NCI-H526 (cell line): Measurements from ENCODE around the gene SLC22A12.

Experiments
- DNase-seq, 2 experiments: peaks; one replicate each; lab custom pipeline; 2025; lab: John Stamatoyannopoulos, UW

SLC22A12 gene

GRCh38 chr11:64562723-64563351 lies 28.2 kb upstream of the SLC22A12 start:
- DNase-seq: no peak

- DNase-seq: no peak
Measured at GRCh38 chr11:64563966-64564365, 27.1 kb upstream of the SLC22A12 start.

- no peak for DNase-seq
Measured at GRCh38 chr11:64564419-64564818, 26.6 kb upstream of the SLC22A12 start.

GRCh38 chr11:64564947-64565889 lies 25.8 kb upstream of the SLC22A12 start:
- DNase-seq: no peak

GRCh38 chr11:64566042-64566914 lies 24.7 kb upstream of the SLC22A12 start:
- peak; percentile 59 to 86 for DNase-seq

GRCh38 chr11:64566915-64567891 lies 23.8 kb upstream of the SLC22A12 start:
- no peak for DNase-seq

- no peak for DNase-seq
Measured at GRCh38 chr11:64568041-64568571, 22.9 kb upstream of the SLC22A12 start.

- DNase-seq: no peak
Measured at GRCh38 chr11:64568584-64569140, 22.4 kb upstream of the SLC22A12 start.

- no peak for DNase-seq
Measured at GRCh38 chr11:64569300-64569970, 21.6 kb upstream of the SLC22A12 start.

- DNase-seq: no peak
Measured at GRCh38 chr11:64570341-64570740, 20.7 kb upstream of the SLC22A12 start.

GRCh38 chr11:64571050-64571409 lies 20.0 kb upstream of the SLC22A12 start:
- no peak for DNase-seq

GRCh38 chr11:64571410-64572091 lies 19.5 kb upstream of the SLC22A12 start:
- no peak for DNase-seq

- DNase-seq: no peak
Measured at GRCh38 chr11:64572143-64572542, 18.9 kb upstream of the SLC22A12 start.

GRCh38 chr11:64577202-64577601 lies 13.8 kb upstream of the SLC22A12 start:
- no peak for DNase-seq

GRCh38 chr11:64580412-64580811 lies 10.6 kb upstream of the SLC22A12 start:
- no peak for DNase-seq

GRCh38 chr11:64581057-64581523 lies 9.9 kb upstream of the SLC22A12 start:
- no peak for DNase-seq

GRCh38 chr11:64582885-64583284 lies 8.1 kb upstream of the SLC22A12 start:
- no peak for DNase-seq

- DNase-seq: no peak
Measured at GRCh38 chr11:64583296-64584262, 7.4 kb upstream of the SLC22A12 start.
